PC-3 (cell line): ENCODE data around the gene NOP56. TPM values are rescaled to one million over a fixed set of nuclear protein-coding genes. Genes with fewer than 3 reads are reported as not detected.
A peak's percentile ranks its signal among the peaks of the same experiment; 100 is the strongest.

Experiments used
- ATAC-seq: fragments of 200-7000 bp; cut with Tn5 transposase; 2 replicates; pipeline ENCODE4 v1.9.1; 2020; ENCODE audit warnings: mild to moderate bottlenecking, moderate library complexity
- BruUV-seq: library from RNA; stranded (reverse); fragments of 400-500 nt; replicated peaks from 2 replicates; lab custom pipeline; 2021; lab: Mats Ljungman, UMichigan
- CTCF ChIA-PET: fragments of 300-600 bp; sonication (Branson Sonifier 250); formaldehyde crosslinking; loops from one replicate; lab custom pipeline; 2022; ENCODE audit warnings: antibody characterized with exemption; lab: Charles Lee
- POLR2A ChIA-PET: fragments of 300-600 bp; sonication (Branson Sonifier 250); formaldehyde crosslinking; loops from one replicate; lab custom pipeline; 2022; ENCODE audit warnings: antibody characterized with exemption; ENCODE audit not compliant: unreplicated experiment; lab: Charles Lee
- DNase-seq: peaks from one replicate; pipeline ENCODE4 v3.0.0-alpha.2; 2015
- H2AFZ ChIP-seq: fragments of 300-600 bp; sonication (generic); 2 replicates; pipeline ENCODE4 v1.6.0; 2016; ENCODE audit warnings: antibody characterized with exemption, low read length
- H3F3A ChIP-seq: fragments of 300-600 bp; sonication (generic); one replicate; pipeline ENCODE4 v1.6.0; 2017; ENCODE audit warnings: antibody characterized with exemption, low read length, control low read depth, mild to moderate bottlenecking; ENCODE audit not compliant: unreplicated experiment
- H3K27ac ChIP-seq: fragments of 300-600 bp; sonication (generic); 2 replicates; pipeline ENCODE4 v1.5.1; 2016; ENCODE audit warnings: mild to moderate bottlenecking, low read length
- H3K27me3 ChIP-seq: fragments of 300-600 bp; sonication (generic); 2 replicates; pipeline ENCODE4 v1.6.1; 2016; ENCODE audit warnings: low read length, mixed read lengths
- H3K36me3 ChIP-seq: fragments of 300-600 bp; sonication (generic); 2 replicates; pipeline ENCODE4 v1.6.1; 2016; ENCODE audit warnings: low read depth, mixed run types, low read length, mixed read lengths
- H3K4me1 ChIP-seq: fragments of 300-600 bp; sonication (generic); 2 replicates; pipeline ENCODE4 v1.5.1; 2016; ENCODE audit warnings: low read length; ENCODE audit not compliant: insufficient read depth
- H3K4me2 ChIP-seq: fragments of 300-600 bp; sonication (generic); 2 replicates; pipeline ENCODE4 v1.6.0; 2016; ENCODE audit warnings: low read length
- H3K4me3 ChIP-seq: fragments of 300-600 bp; sonication (generic); 2 replicates; pipeline ENCODE4 v1.5.1; 2016; ENCODE audit warnings: mild to moderate bottlenecking, low read length, mixed read lengths
- H3K79me2 ChIP-seq: fragments of 300-600 bp; sonication (generic); 2 replicates; pipeline ENCODE4 v1.6.1; 2017; ENCODE audit warnings: low read length, mixed read lengths
- H3K9ac ChIP-seq: fragments of 300-600 bp; sonication (generic); 2 replicates; pipeline ENCODE4 v1.6.0; 2016; ENCODE audit warnings: mild to moderate bottlenecking, low read length
- H3K9me2 ChIP-seq: fragments of 300-600 bp; sonication (generic); replicated peaks from 2 replicates; pipeline ENCODE4 v1.6.1; 2016; ENCODE audit warnings: mixed run types, low read length, mixed read lengths
- H3K9me3 ChIP-seq: fragments of 300-600 bp; sonication (generic); 2 replicates; pipeline ENCODE4 v1.6.1; 2016; ENCODE audit warnings: low read length, mixed read lengths
- H4K20me1 ChIP-seq: fragments of 300-600 bp; sonication (generic); 2 replicates; pipeline ENCODE4 v1.6.1; 2016; ENCODE audit warnings: low read length, mixed read lengths
- CTCF ChIP-seq: fragments of 300-600 bp; sonication (generic); conservative IDR thresholded peaks from 2 replicates; pipeline ENCODE4 v1.5.1; 2017; ENCODE audit warnings: antibody characterized with exemption, low read depth, mild to moderate bottlenecking, low read length
- EZH2 ChIP-seq: fragments of 300-600 bp; sonication (generic); IDR thresholded peaks from one replicate; pipeline ENCODE4 v1.6.1; 2017; ENCODE audit warnings: antibody characterized with exemption, mild to moderate bottlenecking, low read length; ENCODE audit not compliant: unreplicated experiment
- EZH2phosphoT487 ChIP-seq: fragments of 300-600 bp; sonication (generic); IDR thresholded peaks from 2 replicates; pipeline ENCODE4 v1.6.1; 2018; ENCODE audit warnings: mild to moderate bottlenecking, antibody characterized with exemption, low read length, borderline replicate concordance
- intact Hi-C: fragments of 100-400 bp; cut with micrococcal nuclease; formaldehyde crosslinking; loops from 2 replicates; pipeline ENCODE4 v1.9.0; 2023
- total RNA-seq: library from RNA; depleted of rRNA; stranded (reverse); fragments of >200 nt; gene quantifications from 2 replicates; pipeline ENCODE4 v1.2.3, GENCODE V29; 2014

NOP56 gene
- total RNA-seq, 1 experiment from 2014 or later, result 570 TPM

DNA sequence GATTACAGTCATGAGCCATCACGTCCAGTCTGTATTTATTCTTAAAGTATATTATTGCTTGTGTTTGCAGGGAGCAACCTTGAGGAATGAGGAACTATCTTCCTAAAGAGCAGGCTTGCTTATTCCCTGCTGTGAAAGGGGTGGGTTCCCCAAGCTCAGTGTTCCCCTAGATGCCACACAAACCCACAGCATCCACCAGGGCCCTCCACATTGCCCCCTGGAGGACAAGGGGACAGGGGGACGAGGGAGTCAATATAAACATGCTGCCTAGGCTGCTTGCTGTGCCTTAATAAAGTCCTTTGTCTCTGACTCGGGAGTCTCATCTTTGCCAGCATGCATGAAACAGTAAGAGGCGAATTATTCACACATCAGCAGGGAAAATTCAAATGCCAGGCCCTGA lies 19.5 kb downstream of the NOP56 start:
- POLR2A ChIA-PET, result no interaction called here
- ATAC-seq, result no peak
- intact Hi-C loops, result no loop called here

GRCh38 chr20:2672446-2672845 lies 20.0 kb downstream of the NOP56 start:
- H2AFZ ChIP-seq, result no peak overlapping the region
- H3K9me2 ChIP-seq, result no peaks in the 10 kb centered on the region
- POLR2A ChIA-PET, result no interaction called here
- DNase-seq (no peak), ATAC-seq (no peak)
- no peak overlapping the region for H3K4me2 ChIP-seq
- intact Hi-C loops, result no loop called here
- no peaks in the 10 kb centered on the region for H4K20me1 ChIP-seq
- 0 out of 2 replicates have a peak, but pooled peaks cover 4% of the 10 kb centered on the region for H3K27me3 ChIP-seq
- H3K4me3 ChIP-seq, result no peak overlapping the region
- no peak overlapping the region for H3K9ac ChIP-seq
- no peak overlapping the region for H3K27ac ChIP-seq
- H3K79me2 ChIP-seq, result no peaks in the 10 kb centered on the region
- no TSS peak for BruUV-seq
- no peaks in the 10 kb centered on the region for H3K9me3 ChIP-seq
- CTCF ChIA-PET, result no interaction called here
- no peaks in the 10 kb centered on the region for H3K4me1 ChIP-seq
- no peaks in the 10 kb centered on the region for H3K36me3 ChIP-seq
- TF ChIP-seq EZH2phosphoT487 (no peak), EZH2 (no peak)
- H3F3A ChIP-seq, result no peaks in the 10 kb centered on the region

More for the DNA sequence above, 19.5 kb downstream of the NOP56 start:
- Histone ChIP-seq H3K4me1 (no peaks in the 10 kb centered on the region), H3K4me3 (no peak overlapping the region), H3K27me3 (0 out of 2 replicates have a peak, but pooled peaks cover 4% of the 10 kb centered on the region), H3K4me2 (no peak overlapping the region), H3K9me3 (no peaks in the 10 kb centered on the region), H3K27ac (no peak overlapping the region), H3K9me2 (no peaks in the 10 kb centered on the region), H4K20me1 (no peaks in the 10 kb centered on the region), H2AFZ (no peak overlapping the region), H3K9ac (no peak overlapping the region), H3K36me3 (no peaks in the 10 kb centered on the region), H3K79me2 (no peaks in the 10 kb centered on the region), H3F3A (no peaks in the 10 kb centered on the region)
- BruUV-seq, result no TSS peak
- CTCF ChIA-PET, result no interaction called here
- DNase-seq, result no peak
- TF ChIP-seq CTCF (peak; percentile 41), EZH2 (no peak)

DNA sequence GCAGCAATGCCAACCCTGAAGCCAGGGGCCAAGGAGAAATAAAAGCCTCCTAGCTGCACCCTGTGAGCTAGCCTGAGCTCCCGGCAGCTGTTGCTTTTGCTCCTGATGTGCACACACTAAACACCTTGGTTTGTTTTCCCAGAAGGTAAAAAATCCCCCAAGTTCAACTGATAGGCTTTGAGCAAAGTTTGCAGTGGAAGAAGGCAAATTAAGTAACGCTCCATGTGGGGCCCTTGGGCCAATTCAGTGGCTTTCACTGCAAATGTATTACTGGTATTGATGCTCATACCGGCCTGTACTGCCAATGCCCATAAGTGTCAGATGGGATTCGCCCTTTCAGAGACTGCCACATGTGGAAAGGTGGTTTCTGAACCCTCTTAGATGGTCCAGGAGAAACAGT lies 21.0 kb downstream of the NOP56 start:
- no peaks in the 10 kb centered on the region for H3F3A ChIP-seq
- CTCF ChIA-PET, result interaction anchor here (0.6 to 0.7 kb wide), 4 partner anchors 62 to 466 kb away, joined by 3 to 9 read pairs (median 4); no protein-coding TSS in a partner anchor
- no peaks in the 10 kb centered on the region for H3K79me2 ChIP-seq
- BruUV-seq, result no TSS peak
- H3K4me3 ChIP-seq, result no peak overlapping the region
- no peaks in the 10 kb centered on the region for H3K9me2 ChIP-seq
- no peaks in the 10 kb centered on the region for H3K4me1 ChIP-seq
- no peaks in the 10 kb centered on the region for H4K20me1 ChIP-seq
- POLR2A ChIA-PET, result no interaction called here
- H3K36me3 ChIP-seq, result no peaks in the 10 kb centered on the region
- H3K27ac ChIP-seq, result no peak overlapping the region
- intact Hi-C loops, result no loop called here
- TF ChIP-seq EZH2phosphoT487 (no peak), CTCF (no peak), EZH2 (no peak)
- 0 out of 2 replicates have a peak overlapping the region, but pooled peaks have one; percentile 28 for H2AFZ ChIP-seq
- 0 out of 2 replicates have a peak, but pooled peaks cover 4% of the 10 kb centered on the region for H3K27me3 ChIP-seq
- H3K4me2 ChIP-seq, result no peak overlapping the region
- DNase-seq, result no peak
- H3K9me3 ChIP-seq, result no peaks in the 10 kb centered on the region
- H3K9ac ChIP-seq, result no peak overlapping the region
- no peak for ATAC-seq
